Trophoblast cell (in vitro differentiated cells and primary cell): ENCODE results near the gene AIMP1.

Source experiments
- DNase-seq, 2 donors: peaks; one replicate each; pipeline ENCODE4 v3.0.0-alpha.2; 2016
- H2AFZ ChIP-seq: 2 replicates; pipeline ENCODE4 v1.6.1; 2013; ENCODE audit warnings: low read length, moderate library complexity, mild to moderate bottlenecking; ENCODE audit not compliant: insufficient read depth, poor library complexity
- H2AK5ac ChIP-seq: 2 replicates; pipeline ENCODE4 v1.6.1; 2013; ENCODE audit warnings: mild to moderate bottlenecking, low read length
- H2BK120ac ChIP-seq: 2 replicates; pipeline ENCODE4 v1.6.1; 2013; ENCODE audit warnings: low read length, mild to moderate bottlenecking, moderate library complexity; ENCODE audit not compliant: insufficient read depth, poor library complexity
- H2BK12ac ChIP-seq: 2 replicates; pipeline ENCODE4 v1.6.1; 2013; ENCODE audit warnings: mild to moderate bottlenecking, low read length, moderate library complexity
- H2BK5ac ChIP-seq: 2 replicates; pipeline ENCODE4 v1.6.1; 2013; ENCODE audit warnings: low read length, low read depth, moderate library complexity, mild to moderate bottlenecking; ENCODE audit not compliant: poor library complexity
- H3K14ac ChIP-seq: 2 replicates; pipeline ENCODE4 v1.6.1; 2013; ENCODE audit warnings: mild to moderate bottlenecking, low read length
- H3K18ac ChIP-seq: 2 replicates; pipeline ENCODE4 v1.6.1; 2013; ENCODE audit warnings: mild to moderate bottlenecking, low read length
- H3K23ac ChIP-seq: 2 replicates; pipeline ENCODE4 v1.6.1; 2013; ENCODE audit warnings: low read length
- H3K27ac ChIP-seq: 2 replicates; pipeline ENCODE4 v1.5.1; 2013; ENCODE audit warnings: low read depth, mild to moderate bottlenecking, inconsistent platforms, low read length, moderate library complexity
- H3K27me3 ChIP-seq: 2 replicates; pipeline ENCODE4 v1.6.1; 2013; ENCODE audit warnings: inconsistent platforms, mild to moderate bottlenecking, low read length, moderate library complexity; ENCODE audit not compliant: insufficient read depth
- H3K36me3 ChIP-seq, 2 experiments: 1 replicate in 1 of 2; 2 replicates in 1 of 2; pipeline ENCODE4 v1.6.1; 2013; ENCODE audit warnings: low read length in 2 of 2, mild to moderate bottlenecking in 2 of 2, moderate library complexity in 1 of 2; ENCODE audit not compliant: insufficient read depth in 2 of 2, control insufficient read depth in 1 of 2
- H3K4ac ChIP-seq: 2 replicates; pipeline ENCODE4 v1.6.1; 2013; ENCODE audit warnings: low read depth, mild to moderate bottlenecking, low read length, moderate library complexity
- H3K4me1 ChIP-seq, 2 experiments: 1 replicate in 1 of 2; 2 replicates in 1 of 2; pipeline ENCODE4 v1.6.1; 2013; ENCODE audit warnings: low read length in 2 of 2, mild to moderate bottlenecking in 2 of 2, moderate library complexity in 1 of 2; ENCODE audit not compliant: insufficient read depth in 2 of 2, control insufficient read depth in 1 of 2
- H3K4me2 ChIP-seq: 2 replicates; pipeline ENCODE4 v1.6.1; 2013; ENCODE audit warnings: inconsistent platforms, mild to moderate bottlenecking, low read length, moderate library complexity
- H3K4me3 ChIP-seq: 2 replicates; pipeline ENCODE4 v1.5.1; 2013; ENCODE audit warnings: mild to moderate bottlenecking, low read depth, low read length, inconsistent platforms
- H3K79me1 ChIP-seq: one replicate; pipeline ENCODE4 v1.6.1; 2013; ENCODE audit warnings: low read length
- H3K79me2 ChIP-seq: 2 replicates; pipeline ENCODE4 v1.6.1; 2013; ENCODE audit warnings: low read length, mild to moderate bottlenecking; ENCODE audit not compliant: control insufficient read depth, insufficient read depth, poor library complexity
- H3K9ac ChIP-seq: 2 replicates; pipeline ENCODE4 v1.6.1; 2013; ENCODE audit warnings: mild to moderate bottlenecking, low read length
- H3K9me3 ChIP-seq: 2 replicates; pipeline ENCODE4 v1.6.1; 2013; ENCODE audit warnings: low read depth, mild to moderate bottlenecking, control low read depth, inconsistent platforms, low read length; ENCODE audit not compliant: insufficient read depth
- H4K12ac ChIP-seq: 2 replicates; pipeline ENCODE4 v1.6.1; 2013; ENCODE audit warnings: low read depth, mild to moderate bottlenecking, low read length, moderate library complexity
- H4K8ac ChIP-seq: 2 replicates; pipeline ENCODE4 v1.6.1; 2013; ENCODE audit warnings: low read depth, mild to moderate bottlenecking, low read length, moderate library complexity
- H4K91ac ChIP-seq: one replicate; pipeline ENCODE4 v1.6.1; 2013; ENCODE audit warnings: low read depth, mild to moderate bottlenecking, low read length, moderate library complexity
- WGBS: extraction: QIAGEN DNeasy Blood & Tissue Kit; methylation state at CpG from one replicate; pipeline ENCODE4 v1.1.7; 2013; ENCODE audit warnings: missing lambda C conversion rate; ENCODE audit not compliant: insufficient read length, insufficient coverage; ENCODE audit errors: extremely low coverage; 5-methylcytosine and 5-hydroxymethylcytosine counted together

The AIMP1 gene

DNA sequence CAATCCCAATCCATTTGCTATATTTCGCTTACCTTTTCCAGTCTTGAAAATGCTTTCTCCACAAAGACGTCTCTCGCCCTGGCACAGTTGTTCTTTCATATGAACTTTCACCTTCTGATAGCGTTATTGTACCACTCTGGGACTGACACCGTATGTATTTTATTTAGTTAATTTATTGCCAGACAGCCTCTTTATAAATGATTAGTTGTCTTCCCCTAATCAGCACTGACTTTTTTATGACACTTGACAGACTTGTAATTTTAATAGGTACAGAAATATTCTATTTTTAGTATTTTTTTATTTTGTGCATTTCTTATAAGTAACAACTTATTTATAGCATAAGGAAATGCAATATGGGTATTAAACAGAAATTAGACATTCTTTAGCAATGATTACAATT is 52.3 kb downstream of the AIMP1 start, which contains the start of gene GIMD1:
Gene GIMD1 (minus strand): TSS at position 101 of the 400 bp plus-strand sequence. CDS start 1,343 bp downstream, outside the sequence.
- H2BK12ac ChIP-seq: no peak within 1 kb of the TSS
- no CpG with 5 or more reads among the region's 5 CpGs for WGBS
- H3K27ac ChIP-seq: no peak within 1 kb of the TSS
- no peak within 1 kb of the TSS for H3K9ac ChIP-seq
- H2BK120ac ChIP-seq: no peak within 1 kb of the TSS
- no peak within 1 kb of the TSS for H2AK5ac ChIP-seq
- no peaks in the 10 kb centered on the region for H3K79me1 ChIP-seq
- H3K4me2 ChIP-seq: no peak within 1 kb of the TSS
- no peaks in the 10 kb centered on the region for H3K36me3 ChIP-seq
- H3K79me2 ChIP-seq: no peaks in the 10 kb centered on the region
- H3K4me3 ChIP-seq: no peak within 1 kb of the TSS
- no peaks in the 10 kb centered on the region for H3K27me3 ChIP-seq
- H4K12ac ChIP-seq: no peak within 1 kb of the TSS
- no peak within 1 kb of the TSS for H3K4ac ChIP-seq
- no peaks in the 10 kb centered on the region for H3K4me1 ChIP-seq
- H3K9me3 ChIP-seq: no peaks in the 10 kb centered on the region
- H3K23ac ChIP-seq: no peak within 1 kb of the TSS
- H2BK5ac ChIP-seq: no peak within 1 kb of the TSS
- H3K18ac ChIP-seq: no peak within 1 kb of the TSS
- H4K8ac ChIP-seq: no peak within 1 kb of the TSS
- H3K14ac ChIP-seq: no peak within 1 kb of the TSS
- H2AFZ ChIP-seq: no peak within 1 kb of the TSS
- H4K91ac ChIP-seq: no peak within 1 kb of the TSS
- DNase-seq: no peak

- Histone ChIP-seq H3K79me2 (no peaks in the 10 kb centered on the region), H3K36me3 (no peaks in the 10 kb centered on the region), H3K27me3 (no peaks in the 10 kb centered on the region), H4K12ac (no peak overlapping the region), H4K91ac (no peak overlapping the region), H2BK120ac (no peak overlapping the region), H2BK5ac (no peak overlapping the region), H4K8ac (no peak overlapping the region), H3K14ac (no peak overlapping the region), H3K4me3 (no peak overlapping the region), H2AFZ (no peak overlapping the region), H3K18ac (no peak overlapping the region), H2BK12ac (no peak overlapping the region), H3K4ac (no peak overlapping the region), H3K4me2 (no peak overlapping the region), H3K9me3 (no peaks in the 10 kb centered on the region), H3K79me1 (no peaks in the 10 kb centered on the region), H3K9ac (no peak overlapping the region), H3K4me1 (no peaks in the 10 kb centered on the region), H3K27ac (no peak overlapping the region), H2AK5ac (no peak overlapping the region), H3K23ac (no peak overlapping the region)
- peak; percentile 30 to 68 for DNase-seq
- WGBS: no CpG with 5 or more reads among the region's 6 CpGs
Observed at GRCh38 chr4:106369456-106370060, 53.2 kb downstream of the AIMP1 start.

DNA sequence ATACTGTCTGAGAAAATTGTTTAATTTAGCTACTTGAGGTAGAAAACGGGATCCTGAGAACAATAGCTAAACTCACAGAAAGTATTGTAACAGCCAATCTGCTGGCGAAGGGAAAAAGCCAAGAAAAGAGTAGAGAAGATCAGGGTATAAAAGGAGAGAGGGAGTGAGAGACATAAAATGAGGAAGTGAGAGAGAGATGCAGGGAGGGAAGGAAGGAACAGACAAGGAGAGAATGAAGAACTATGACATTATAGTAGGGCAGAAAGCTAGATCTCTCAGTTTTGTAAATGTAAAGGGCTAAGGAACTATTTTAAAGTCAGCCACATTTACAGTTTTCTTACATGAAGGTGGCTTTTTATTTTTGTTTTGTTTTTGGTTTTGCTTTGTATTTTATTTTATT is 53.9 kb downstream of the AIMP1 start:
- no CpG with 5 or more reads among the region's 2 CpGs for WGBS
- H2BK12ac ChIP-seq: no peak overlapping the region
- H4K12ac ChIP-seq: no peak overlapping the region
- H3K4me1 ChIP-seq: no peaks in the 10 kb centered on the region
- H2AFZ ChIP-seq: no peak overlapping the region
- H3K18ac ChIP-seq: no peak overlapping the region
- H3K27me3 ChIP-seq: no peaks in the 10 kb centered on the region
- H3K9ac ChIP-seq: no peak overlapping the region
- no peak overlapping the region for H2AK5ac ChIP-seq
- H3K27ac ChIP-seq: no peak overlapping the region
- H4K8ac ChIP-seq: no peak overlapping the region
- H2BK120ac ChIP-seq: no peak overlapping the region
- H3K36me3 ChIP-seq: no peaks in the 10 kb centered on the region
- H3K4me2 ChIP-seq: no peak overlapping the region
- H3K79me2 ChIP-seq: no peaks in the 10 kb centered on the region
- no peak overlapping the region for H2BK5ac ChIP-seq
- no peak overlapping the region for H4K91ac ChIP-seq
- no peaks in the 10 kb centered on the region for H3K79me1 ChIP-seq
- no peak for DNase-seq
- no peak overlapping the region for H3K4me3 ChIP-seq
- H3K9me3 ChIP-seq: no peaks in the 10 kb centered on the region
- H3K4ac ChIP-seq: no peak overlapping the region
- no peak overlapping the region for H3K14ac ChIP-seq
- H3K23ac ChIP-seq: no peak overlapping the region

- Histone ChIP-seq H3K4me3 (no peak overlapping the region), H3K36me3 (no peaks in the 10 kb centered on the region), H3K79me2 (no peaks in the 10 kb centered on the region), H3K9ac (no peak overlapping the region), H2AFZ (no peak overlapping the region), H3K14ac (no peak overlapping the region), H3K79me1 (no peaks in the 10 kb centered on the region), H3K23ac (no peak overlapping the region), H3K27me3 (no peaks in the 10 kb centered on the region), H3K4ac (no peak overlapping the region), H3K4me1 (no peaks in the 10 kb centered on the region), H2BK120ac (no peak overlapping the region), H2AK5ac (no peak overlapping the region), H3K4me2 (no peak overlapping the region), H3K9me3 (no peaks in the 10 kb centered on the region), H3K27ac (no peak overlapping the region), H4K91ac (no peak overlapping the region), H4K12ac (no peak overlapping the region), H2BK12ac (no peak overlapping the region), H2BK5ac (no peak overlapping the region), H3K18ac (no peak overlapping the region), H4K8ac (no peak overlapping the region)
- no peak for DNase-seq
Observed at GRCh38 chr4:106371161-106371560, 54.8 kb downstream of the AIMP1 start.
